GM13977 (cell line): Measurements from ENCODE around the gene EVPL.

ENCODE experiments used
- DNase-seq: peaks from one replicate; pipeline ENCODE4 v3.0.0; 2012; ENCODE audit warnings: low spot score
- in situ Hi-C: fragments of 300-500 bp; cut with MboI; formaldehyde crosslinking; loops from one replicate; pipeline ENCODE4 v1.12.0; 2022; ENCODE audit warnings: low sequenced_read_pairs, low pct_unique_long_range_greater_than_20kb, mixed read lengths, inconsistent platforms; ENCODE audit not compliant: unreplicated experiment
- TF ChIP-seq, protein P1 (sequence below): IDR thresholded peaks from 2 replicates; pipeline ENCODE4 v1.5.1; 2012; ENCODE audit warnings: mild to moderate bottlenecking, control low read depth; ENCODE audit not compliant: insufficient read depth; ENCODE audit errors: extremely low read depth, missing control alignments

EVPL gene

GRCh38 chr17:75987041-75987440 lies 40.1 kb downstream of the EVPL start:
- DNase-seq = no peak
- in situ Hi-C loops = no loop called here
- TF ChIP-seq, protein P1, sequence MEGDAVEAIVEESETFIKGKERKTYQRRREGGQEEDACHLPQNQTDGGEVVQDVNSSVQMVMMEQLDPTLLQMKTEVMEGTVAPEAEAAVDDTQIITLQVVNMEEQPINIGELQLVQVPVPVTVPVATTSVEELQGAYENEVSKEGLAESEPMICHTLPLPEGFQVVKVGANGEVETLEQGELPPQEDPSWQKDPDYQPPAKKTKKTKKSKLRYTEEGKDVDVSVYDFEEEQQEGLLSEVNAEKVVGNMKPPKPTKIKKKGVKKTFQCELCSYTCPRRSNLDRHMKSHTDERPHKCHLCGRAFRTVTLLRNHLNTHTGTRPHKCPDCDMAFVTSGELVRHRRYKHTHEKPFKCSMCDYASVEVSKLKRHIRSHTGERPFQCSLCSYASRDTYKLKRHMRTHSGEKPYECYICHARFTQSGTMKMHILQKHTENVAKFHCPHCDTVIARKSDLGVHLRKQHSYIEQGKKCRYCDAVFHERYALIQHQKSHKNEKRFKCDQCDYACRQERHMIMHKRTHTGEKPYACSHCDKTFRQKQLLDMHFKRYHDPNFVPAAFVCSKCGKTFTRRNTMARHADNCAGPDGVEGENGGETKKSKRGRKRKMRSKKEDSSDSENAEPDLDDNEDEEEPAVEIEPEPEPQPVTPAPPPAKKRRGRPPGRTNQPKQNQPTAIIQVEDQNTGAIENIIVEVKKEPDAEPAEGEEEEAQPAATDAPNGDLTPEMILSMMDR = no peak

DNA sequence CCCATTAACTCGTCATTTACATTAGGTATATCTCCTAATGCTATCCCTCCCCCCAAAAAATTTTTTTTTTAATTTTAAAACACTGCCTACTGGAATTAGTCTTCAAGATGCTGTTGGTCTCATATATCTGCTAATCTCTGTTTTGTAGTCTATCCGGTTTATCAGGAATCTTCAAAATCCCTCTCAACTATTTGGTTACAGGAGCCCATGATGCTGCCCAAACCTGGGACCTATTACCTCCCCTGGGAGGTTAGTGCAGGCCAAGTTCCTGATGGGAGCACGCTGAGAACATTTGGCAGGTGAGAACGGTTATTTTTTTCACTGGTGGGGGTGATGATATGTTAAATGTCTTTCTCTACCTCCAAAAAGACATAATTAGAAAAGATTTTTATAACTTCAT lies 41.1 kb downstream of the EVPL start:
- in situ Hi-C loops = no loop called here
- DNase-seq = no peak
- TF ChIP-seq, protein P1 = no peak

GRCh38 chr17:75983501-75984181 lies 43.5 kb downstream of the EVPL start:
- TF ChIP-seq, protein P1 = no peak
- no peak for DNase-seq
- in situ Hi-C loops = no loop called here

- in situ Hi-C loops = no loop called here
- no peak for DNase-seq
- TF ChIP-seq, protein P1 = no peak
Observed at GRCh38 chr17:75981019-75981615, 46.0 kb downstream of the EVPL start.

DNA sequence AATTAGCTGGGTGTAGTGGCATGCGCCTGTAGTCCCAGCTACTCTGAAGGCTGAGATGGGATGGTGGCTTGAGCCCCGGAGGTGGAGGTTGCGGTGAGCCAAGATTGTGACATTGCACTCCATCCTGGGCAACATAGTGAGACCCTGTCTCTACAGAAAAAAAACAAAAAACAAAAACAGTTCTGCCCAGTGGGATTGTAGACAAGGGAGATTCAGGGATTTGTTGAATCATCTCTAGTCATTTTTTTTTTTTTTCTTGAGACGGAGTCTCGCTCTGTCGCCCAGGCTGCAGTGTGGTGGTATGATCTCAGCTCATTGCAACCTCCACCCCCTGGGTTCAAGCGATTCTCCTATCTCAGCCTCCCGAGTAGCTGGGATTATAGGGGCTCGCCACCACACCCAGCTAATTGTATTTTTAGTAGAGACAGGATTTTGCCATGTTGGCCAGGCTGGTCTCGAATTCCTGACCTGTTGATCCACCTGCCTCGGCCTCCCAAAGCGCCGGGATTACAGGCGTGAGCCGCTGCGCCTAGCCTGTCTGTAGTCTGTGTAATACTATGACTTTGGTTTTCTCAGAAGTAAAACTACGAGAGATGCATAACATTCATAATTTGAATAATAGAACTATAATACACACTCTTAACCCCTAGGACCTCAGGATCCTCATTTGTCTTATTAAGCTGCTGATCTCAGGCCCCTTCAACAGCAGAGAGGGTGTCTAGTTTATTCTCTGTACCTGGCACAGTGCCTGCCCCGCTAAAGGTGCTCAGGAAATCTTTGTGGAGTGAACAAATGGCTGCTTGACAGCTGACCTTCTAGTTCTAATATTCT lies 46.7 kb downstream of the EVPL start:
- TF ChIP-seq, protein P1 = no peak
- in situ Hi-C loops = no loop called here
- DNase-seq = no peak

DNA sequence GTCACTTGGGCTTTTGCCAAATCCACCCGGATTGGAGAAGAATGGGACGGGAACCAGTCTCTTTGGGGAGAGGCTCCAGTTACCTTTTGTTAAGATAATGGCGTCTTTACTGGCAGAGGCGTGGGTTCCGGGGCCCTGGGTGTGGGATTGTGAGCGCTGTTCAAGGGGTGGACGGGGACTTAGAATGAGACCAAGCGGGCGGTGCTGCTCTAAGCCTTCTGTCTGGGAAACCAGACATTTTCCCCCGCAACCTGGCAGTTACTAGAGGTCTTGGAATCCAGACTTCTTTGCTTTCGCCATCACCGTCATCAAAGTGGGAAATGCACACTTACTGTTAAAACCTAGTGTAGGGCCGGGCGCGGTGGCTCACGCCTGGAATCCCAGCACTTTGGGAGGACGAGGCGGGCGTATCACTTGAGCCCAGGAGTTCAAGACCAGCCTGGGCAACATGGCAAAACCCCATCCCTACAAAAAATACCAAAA lies 47.4 kb downstream of the EVPL start:
- TF ChIP-seq, protein P1 = no peak
- in situ Hi-C loops = no loop called here
- DNase-seq = no peak
